Frontal cortex (tissue), 4 donors: ENCODE data around the gene PLCB1. TPM values are rescaled to one million over a fixed set of nuclear protein-coding genes. Genes with fewer than 3 reads are reported as not detected.
"Not testable (repeated sequence)": the region's sequence is repeated elsewhere in the genome, so short reads cannot be mapped to it uniquely, and the experiment has no call there.

Source experiments
- DNase-seq, 2 donors: peaks; one replicate each; pipeline ENCODE4 v3.0.0; 2012; ENCODE audit warnings: low spot score in 2 of 2
- FAIRE-seq: peaks from 2 replicates; lab custom pipeline; 2012; peaks lifted over from hg19 to GRCh38; lab: Jason Lieb, UNC
- total RNA-seq: library from RNA; depleted of rRNA; stranded (reverse); fragments of >200 nt; gene quantifications from one replicate; pipeline ENCODE4 v1.2.3, GENCODE V29; 2014
- donor health status: control.
- donor health status: control.
- donor health status: control.

The PLCB1 gene
- total RNA-seq, 1 donor from 2014 or later = 48.9 TPM

DNA sequence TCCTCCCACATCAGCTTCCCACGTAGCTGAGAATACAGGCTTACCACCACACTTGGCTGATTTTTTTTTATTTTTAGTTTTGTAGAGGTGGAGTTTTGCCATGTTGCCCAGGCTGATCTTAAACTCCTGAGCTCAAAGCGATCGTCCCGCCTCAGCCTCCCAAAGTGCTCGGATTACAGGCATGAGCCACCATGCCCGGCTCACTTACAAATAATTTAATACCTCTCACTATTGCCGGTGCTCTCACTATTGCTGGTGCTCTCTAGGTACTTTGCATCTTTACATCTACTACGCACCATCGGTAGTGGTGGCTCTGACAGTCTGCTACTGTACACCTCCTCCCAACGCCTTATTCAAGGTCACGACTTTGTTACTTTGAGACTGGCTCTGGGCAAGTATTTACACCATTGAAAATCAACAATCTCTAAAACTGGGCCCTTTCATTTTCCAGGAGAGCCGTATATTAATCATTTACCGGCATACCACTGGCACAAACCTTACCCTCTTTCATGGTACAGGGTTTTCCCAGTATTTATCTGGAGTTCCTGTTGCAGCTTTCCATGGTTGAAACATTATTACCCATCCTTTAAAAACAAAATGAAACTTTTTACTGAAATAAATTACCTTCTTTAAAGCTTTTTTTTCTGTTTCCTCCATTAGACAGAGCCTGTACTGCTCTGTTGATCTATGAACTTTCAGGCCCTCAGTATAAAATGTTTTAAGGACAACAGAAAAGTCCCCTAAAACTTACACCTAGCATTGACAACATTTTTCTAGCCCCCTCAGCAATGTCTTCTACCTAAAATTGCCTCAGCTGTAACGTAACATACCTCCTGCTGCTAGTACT lies 677.3 kb downstream of the PLCB1 start:
- DNase-seq (no peak), FAIRE-seq (no peak)

DNA sequence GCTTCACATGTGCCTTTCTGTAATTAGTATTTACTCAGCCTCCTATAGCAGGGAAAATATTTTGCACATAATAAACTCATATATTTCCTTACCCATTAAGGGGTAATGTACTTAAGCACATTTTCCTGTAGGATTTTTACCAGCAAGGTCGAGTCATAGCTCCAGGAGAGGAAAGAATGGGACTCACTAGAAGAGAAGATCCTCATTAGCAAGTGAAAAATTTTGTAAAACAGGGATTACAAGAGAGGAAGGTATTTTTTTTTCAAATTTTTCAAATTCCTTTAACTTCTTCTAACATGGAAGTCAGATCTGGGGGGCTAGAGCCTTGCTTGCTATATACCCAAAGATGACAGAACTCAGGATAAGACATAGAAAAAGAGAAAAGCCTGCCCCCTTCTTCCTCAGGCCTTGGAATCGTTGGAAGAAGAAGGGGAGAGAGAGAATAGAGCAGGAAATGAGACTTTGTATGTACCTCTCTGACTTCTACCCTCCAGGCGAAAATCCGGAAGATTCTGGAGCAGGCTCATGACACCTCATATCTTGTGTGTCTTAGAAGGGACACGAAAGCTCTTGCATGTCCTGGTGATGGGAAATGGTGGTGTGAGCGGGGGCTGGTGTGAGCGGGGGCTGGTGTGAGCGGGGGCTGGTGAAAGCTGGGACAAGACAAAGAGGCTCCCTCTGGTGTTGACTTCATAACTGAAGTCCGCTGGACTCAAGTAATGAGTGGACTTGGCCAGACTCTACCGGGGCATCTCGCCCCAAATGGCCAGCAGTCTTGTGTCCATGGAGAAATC lies 679.9 kb downstream of the PLCB1 start:
- no peak for FAIRE-seq
- DNase-seq = no peak

DNA sequence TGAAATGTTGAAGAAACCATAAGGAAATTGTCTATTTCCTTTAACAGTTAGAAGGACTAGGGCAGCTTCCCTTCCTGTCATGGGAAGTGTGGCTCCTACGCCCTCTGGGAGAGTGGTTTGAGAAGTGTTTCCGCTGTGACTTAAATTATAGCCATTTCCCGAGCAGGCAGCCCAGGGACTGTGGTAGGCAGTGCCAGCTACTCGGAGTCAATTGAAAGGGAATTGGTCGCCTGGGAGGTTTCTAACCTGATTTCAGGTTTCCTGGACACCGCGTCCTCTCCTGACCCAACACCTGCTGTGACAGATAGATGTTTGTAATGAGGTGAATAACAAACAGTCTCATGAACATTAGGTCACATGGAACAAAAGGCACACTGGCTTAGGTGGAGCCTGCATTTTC lies 680.8 kb downstream of the PLCB1 start:
- FAIRE-seq = no peak
- DNase-seq = no peak

DNA sequence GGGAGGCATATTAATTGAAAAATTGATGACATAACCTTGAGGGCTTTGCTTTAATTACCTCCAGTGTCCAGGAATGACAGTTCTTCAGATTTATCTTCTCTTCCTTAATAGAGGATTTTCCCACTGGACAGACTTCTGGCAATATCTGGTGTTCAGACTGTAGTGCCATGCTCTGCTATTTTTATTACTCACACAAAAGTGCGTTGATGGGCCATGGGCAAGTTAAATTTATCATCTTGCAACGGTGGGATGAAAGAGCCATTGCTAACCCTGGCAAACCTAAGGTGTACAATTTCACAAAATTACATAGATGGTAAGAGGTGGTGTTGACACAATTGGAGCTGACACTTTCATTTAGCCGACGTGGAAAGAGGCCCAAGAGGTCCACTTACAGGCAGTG lies 683.1 kb downstream of the PLCB1 start:
- FAIRE-seq = no peak
- DNase-seq = no peak

DNA sequence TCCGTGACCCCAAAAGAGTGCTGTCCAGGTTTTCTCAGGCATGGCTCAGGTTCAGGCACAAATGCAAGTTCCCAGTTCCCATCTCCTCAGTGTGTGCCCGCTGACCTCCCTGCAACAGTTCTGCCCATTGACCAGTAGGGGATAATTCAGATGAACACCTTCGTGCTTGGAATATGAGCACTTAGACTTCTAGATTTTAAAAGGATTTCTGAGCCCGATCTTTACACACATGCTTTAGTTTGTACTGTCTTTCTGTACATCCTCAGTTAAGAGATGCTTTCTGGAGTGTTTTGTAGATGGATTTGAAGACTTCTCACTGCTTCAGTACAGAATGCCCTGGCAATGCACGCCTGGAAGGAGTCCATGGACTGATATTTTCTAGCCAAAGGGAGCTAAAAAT lies 697.2 kb downstream of the PLCB1 start:
- FAIRE-seq (no peak), DNase-seq (no peak)

DNA sequence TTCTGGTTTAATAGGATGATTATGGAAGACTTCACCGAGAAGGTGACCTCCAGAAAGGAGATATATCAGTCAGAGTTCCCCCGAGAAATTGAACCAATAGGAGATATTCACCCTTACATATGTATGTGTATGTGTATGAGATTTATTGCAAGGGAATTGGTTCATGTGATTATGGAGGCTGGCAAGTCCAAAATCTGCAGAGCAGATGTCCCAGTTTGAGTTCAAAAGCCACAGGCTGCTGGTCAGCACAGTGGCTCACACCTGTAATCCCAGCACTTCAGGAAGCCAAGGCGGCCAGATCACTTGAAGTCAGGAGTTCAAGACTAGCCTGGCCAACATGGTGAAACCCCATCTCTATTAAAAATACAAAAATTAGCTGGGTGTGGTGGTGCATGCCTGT lies 702.2 kb downstream of the PLCB1 start:
- not testable (repeated sequence) for FAIRE-seq

DNA sequence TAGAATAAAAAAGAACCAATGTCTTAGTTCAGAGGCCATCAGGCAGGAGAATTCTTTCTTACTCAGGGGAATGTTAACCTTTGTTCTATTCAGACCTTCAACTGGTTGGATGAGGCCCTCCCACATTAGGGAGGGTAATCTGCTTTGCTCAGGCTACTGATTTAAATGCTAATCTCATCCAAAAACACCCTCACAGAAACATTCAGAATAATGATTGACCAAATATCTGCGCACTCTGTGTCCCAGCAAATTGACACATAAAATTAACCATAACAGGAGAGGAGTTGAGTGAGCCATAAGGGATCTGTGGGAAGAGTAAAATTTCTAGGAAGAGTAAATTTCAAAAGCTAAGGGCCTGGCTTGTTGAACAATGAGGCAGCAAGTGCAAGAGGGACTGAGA lies 702.8 kb downstream of the PLCB1 start:
- DNase-seq (no peak), FAIRE-seq (no peak)

More for the DNA sequence above, 702.2 kb downstream of the PLCB1 start:
- not testable (repeated sequence) for DNase-seq

DNA sequence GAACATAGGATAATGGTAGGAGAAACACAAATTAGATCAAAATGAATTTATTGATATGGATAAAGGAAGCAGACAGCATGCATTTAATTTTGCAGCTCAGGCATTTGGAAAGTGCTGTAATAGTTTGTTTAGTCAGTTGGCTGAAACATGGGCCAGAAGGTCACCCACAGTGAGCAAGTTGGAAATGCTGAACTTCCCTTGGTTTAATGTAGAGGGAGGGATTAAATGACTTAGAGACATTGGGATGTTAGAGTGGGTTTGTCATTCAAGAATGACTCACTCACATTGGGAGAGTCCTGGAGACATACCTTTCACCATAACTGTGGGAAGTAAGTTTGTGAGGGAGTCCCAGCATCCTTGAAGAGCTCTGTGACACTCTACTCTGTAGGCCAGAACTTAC lies 705.3 kb downstream of the PLCB1 start:
- no peak for FAIRE-seq
- DNase-seq = no peak

DNA sequence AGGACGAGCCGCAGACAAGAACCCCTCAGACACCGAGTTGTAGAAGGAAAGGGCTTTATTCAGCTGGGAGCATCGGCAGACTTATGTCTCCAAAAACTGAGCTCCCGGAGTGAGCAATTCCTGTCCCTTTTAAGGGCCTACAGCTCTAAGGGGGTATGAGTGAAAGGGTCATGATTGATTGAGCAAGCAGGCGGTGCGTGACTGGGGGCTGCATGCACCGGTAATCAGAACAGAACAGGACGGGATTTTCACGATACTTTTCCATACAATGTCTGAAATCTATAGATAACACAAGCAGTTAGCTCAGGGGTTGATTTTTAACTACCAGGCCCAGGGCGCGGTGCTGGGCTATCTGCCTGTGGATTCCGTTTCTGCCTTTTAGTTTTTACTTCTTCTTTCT lies 710.5 kb downstream of the PLCB1 start:
- no peak for FAIRE-seq
- no peak for DNase-seq

DNA sequence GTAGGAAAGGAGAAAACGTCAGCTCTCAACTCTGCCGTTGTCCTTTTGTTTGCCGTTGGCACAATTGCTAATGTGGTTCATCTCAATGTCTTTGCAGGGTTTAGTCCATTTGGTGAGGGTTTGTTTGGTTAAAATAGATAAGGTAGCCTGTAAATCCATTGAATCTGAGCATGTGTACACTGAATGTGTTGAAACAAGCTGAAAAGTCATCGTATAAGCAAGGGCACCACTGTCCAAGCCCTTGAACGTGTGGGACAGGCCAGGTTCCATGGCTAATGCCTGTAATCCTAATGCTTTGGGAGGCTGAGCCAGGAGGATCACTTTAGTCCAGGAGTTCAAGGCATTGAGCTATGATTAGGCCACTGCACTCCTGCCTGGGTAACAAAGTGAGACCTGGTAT lies 712.1 kb downstream of the PLCB1 start:
- FAIRE-seq = no peak
- no peak for DNase-seq

DNA sequence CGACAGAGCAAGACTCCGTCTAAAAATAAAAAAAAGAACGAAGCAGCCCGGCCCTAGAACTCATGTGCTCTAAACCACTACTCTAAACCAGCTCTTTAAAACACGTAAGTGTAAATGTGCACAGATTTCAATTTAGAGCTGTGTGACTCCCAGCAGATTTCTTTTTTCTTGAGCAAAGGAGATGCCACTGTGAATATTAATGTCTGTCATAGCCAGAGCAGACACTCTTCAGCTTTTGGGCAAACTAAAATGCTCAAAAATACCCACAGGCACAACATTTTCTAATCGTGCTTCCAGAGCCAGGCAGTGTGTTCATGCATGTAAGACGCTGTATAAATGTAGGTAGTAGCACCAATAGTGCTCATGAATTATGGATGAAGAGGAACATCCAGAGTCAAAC lies 717.9 kb downstream of the PLCB1 start:
- DNase-seq (no peak), FAIRE-seq (no peak)

DNA sequence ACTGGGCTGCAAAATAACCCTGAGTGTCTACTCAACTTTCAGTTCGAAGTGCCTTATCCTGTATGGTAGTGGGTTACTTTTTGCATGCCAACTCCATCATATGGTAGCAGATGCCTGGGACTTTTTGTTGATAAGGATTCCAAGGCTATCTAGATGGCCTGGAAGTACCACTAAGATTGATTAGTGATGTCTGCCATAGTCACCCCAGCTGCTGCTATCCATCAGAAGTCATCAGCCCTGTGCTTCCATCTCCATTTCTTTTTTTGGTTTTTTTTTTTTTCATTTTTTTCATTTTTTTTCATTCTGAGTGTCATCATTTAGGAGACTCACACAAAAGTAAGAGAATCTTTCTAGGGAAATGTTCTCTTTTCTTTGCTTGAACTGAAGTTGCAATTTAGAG lies 719.4 kb downstream of the PLCB1 start:
- no peak for DNase-seq
- FAIRE-seq = no peak

DNA sequence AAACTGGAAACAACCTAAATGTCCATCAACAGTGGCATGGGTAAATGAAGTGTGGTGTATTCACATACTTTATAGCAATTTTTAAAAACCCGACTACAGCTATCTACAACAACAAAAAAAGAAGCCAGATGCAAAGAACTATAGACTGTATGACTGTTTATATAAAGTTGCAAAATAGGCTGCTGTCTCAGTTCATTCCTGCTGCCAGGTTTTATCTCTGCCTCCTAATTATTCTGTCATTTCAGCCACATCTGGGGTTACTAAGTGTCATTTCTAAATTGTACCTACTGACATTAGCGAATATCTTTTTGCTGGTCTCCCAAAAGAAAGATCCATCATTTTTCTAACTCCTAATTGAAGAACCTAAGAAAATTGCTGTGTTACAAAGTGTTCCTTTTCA lies 719.9 kb downstream of the PLCB1 start:
- not testable (repeated sequence) for DNase-seq, FAIRE-seq

DNA sequence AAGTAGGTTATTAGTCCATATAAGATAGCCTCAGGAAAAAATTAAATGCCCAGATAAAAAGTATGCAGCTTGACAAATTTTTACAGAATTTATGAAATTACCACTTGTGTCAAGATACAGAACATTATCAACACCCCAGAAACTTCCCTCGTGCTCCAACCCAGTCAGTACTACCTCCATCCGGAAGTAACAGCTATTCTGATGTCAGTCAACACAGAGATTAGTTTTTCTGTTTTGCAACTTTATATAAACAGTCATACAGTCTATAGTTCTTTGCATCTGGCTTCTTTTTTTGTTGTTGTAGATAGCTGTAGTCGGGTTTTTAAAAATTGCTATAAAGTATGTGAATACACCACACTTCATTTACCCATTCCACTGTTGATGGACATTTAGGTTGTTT lies 721.1 kb downstream of the PLCB1 start:
- not testable (repeated sequence) for DNase-seq, FAIRE-seq

DNA sequence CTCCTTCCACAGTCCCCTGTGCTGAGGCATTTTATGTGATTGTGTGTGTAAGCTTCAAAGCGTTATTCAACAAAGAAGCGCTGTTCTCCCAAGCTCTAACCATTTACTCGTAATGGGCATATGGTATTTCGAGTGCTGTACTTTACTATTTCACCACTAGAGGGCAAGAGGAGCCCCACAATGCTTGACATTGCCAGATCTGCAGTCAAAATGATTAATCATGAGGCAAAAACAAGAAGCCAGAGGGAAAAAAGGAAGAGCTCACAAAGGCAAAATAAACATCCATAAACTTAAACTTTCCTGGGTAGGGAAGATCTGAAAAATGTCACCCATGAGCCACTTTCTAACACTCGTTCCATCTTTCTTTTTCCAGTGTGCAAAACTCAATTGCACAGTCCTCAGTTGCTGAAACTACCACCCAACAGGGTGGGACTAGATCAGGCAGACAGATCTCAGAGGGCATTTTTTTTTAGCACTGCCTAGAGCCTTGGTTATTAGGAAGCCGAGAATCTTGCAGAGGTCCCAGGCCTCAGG lies 721.8 kb downstream of the PLCB1 start:
- FAIRE-seq = peak; percentile 66
- peak; percentile 28 to 55 for DNase-seq

DNA sequence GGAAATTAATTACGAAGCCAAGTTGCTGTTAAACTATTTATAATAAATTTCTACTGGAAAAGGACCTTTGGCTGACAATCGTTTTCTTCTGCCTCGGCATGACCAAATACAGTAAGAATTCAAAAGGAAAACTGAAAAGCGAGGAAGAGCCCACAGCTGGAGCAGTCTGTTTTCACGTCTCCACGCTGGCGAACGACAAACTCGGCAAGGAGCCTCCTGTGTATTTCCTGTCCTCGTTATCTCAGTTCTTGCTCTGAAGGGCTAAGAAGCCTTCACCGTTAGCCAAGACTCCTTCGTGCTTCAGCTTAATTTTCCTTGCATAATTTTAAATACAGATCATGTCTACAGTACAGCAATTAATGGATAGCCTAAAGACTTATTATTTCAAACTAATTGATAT lies 722.5 kb downstream of the PLCB1 start:
- DNase-seq (no peak), FAIRE-seq (no peak)

DNA sequence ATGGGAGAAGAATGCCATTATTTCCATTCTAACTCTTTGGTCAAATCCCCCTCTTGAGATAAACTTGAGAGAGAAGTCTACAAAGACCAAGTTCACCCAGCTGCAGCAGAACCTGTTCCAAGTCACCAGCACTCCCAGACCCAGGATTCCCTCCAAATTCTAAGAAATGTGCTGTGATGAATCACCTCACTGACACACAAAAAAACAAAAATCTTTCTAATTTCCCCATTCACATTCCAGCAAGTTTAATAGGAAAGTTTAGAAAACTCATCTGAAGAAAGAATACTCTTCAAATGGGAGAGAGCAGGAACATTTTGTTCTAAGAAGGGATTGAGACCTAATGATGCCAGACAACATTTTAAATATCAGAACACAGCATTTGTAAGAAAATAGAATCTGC lies 723.2 kb downstream of the PLCB1 start:
- FAIRE-seq (no peak), DNase-seq (no peak)

DNA sequence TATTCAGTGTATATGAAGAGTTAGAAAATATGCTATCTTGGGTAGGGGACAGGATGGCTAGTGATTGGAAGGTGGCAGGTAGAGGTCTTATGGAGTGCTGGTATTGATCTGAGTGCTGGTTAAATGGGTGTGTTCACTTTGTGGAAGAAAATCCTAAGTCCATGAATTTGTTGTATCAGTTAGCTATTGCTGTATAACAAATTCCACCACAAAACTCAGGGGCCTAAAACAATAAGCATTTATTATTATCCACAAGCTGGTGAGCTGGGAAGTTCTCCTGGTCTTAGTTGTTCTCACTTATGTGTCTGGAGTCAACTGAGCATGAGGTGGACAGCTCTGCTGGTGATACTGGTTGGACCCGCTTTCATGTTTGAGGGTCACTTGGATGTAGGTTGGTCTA lies 724.6 kb downstream of the PLCB1 start:
- DNase-seq (no peak), FAIRE-seq (no peak)

DNA sequence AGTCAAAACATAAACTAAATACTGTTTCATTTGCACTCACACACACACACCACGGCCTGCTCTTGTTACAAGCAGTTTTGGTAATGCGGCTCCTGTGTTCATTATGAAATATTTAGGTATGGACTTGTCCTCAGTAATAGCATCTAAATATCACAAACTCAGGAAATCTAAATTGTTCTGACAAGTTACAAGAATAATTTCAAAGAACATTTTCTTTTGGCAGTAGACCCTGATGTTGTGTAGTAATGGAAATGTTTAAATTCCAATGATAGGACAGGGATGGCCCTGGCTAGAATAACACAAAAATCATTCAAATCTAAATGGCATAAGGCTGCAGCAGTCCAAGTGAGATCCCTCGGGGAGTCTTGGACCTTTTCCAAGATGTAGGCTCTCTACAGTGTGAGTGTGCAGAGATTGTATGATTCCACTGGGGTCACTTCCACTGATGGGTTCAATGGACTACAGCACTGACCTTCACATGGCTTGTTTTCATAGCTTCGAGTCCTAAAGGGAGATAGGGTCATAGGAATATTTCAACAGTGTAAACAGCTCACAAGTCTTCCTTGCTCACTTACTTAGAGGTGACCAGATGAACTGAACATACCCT lies 726.2 kb downstream of the PLCB1 start:
- FAIRE-seq (no peak), DNase-seq (no peak)

DNA sequence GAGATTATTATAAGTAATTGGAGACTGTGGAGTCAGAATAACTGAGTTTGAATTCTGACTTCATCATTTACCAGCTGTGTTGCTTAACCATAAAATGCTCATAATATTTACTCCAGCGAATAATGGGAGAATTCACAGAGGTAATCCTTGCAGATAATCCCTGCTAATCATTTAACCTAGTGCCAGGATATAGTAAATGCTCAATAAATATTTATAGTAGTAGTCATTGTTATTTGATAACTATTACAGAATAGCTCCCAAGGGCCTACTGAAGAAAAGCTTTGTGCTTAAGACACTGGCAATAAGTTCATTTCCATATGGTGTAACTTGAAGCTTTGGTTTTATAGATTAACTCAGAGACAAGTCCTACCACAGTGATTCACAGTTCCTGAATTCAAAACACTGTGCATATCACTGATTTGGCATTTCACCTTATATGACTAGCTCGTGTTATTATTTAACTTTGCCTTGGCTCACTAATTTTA lies 728.0 kb downstream of the PLCB1 start:
- FAIRE-seq = no peak
- no peak for DNase-seq
